Liver (tissue), 9 donors: ENCODE data around the gene RGS10. TPM values are rescaled to one million over a fixed set of nuclear protein-coding genes. Genes with fewer than 3 reads are reported as not detected.
"Not testable (repeated sequence)": the region's sequence is repeated elsewhere in the genome, so short reads cannot be mapped to it uniquely, and the experiment has no call there.

Experiments
- DNase-seq: peaks from one replicate; pipeline ENCODE4 v3.0.0-alpha.2; 2017; ENCODE audit warnings: low spot score
- H3K27ac ChIP-seq, 2 donors: one replicate each; pipeline ENCODE4 v1.7.0; 2013; ENCODE audit warnings: inconsistent platforms in 2 of 2, low read length in 2 of 2, control low read depth in 1 of 2, low read depth in 1 of 2, mild to moderate bottlenecking in 1 of 2
- H3K27me3 ChIP-seq, 4 donors: one replicate each; pipeline versions ENCODE4 v1.6.1 to v1.7.0; 2013; ENCODE audit warnings: low read length in 3 of 4, inconsistent platforms in 1 of 4, mild to moderate bottlenecking in 1 of 4, moderate library complexity in 1 of 4; ENCODE audit not compliant: control insufficient read depth in 4 of 4, insufficient read depth in 4 of 4
- H3K36me3 ChIP-seq, 4 donors: one replicate each; pipeline versions ENCODE4 v1.6.1 to v1.7.0; 2013; ENCODE audit warnings: low read length in 3 of 4, mild to moderate bottlenecking in 3 of 4, low read depth in 1 of 4, moderate library complexity in 1 of 4; ENCODE audit not compliant: control insufficient read depth in 4 of 4, insufficient read depth in 3 of 4
- H3K4me1 ChIP-seq, 4 donors: one replicate each; pipeline versions ENCODE4 v1.6.1 to v1.7.0; 2013; ENCODE audit warnings: low read length in 3 of 4, mild to moderate bottlenecking in 3 of 4, moderate library complexity in 1 of 4; ENCODE audit not compliant: control insufficient read depth in 4 of 4, insufficient read depth in 4 of 4
- H3K4me3 ChIP-seq, 3 donors: one replicate each; pipeline versions ENCODE4 v1.6.1 to v1.7.0; 2013; ENCODE audit warnings: low read length in 3 of 3, control low read depth in 1 of 3, low read depth in 1 of 3, mild to moderate bottlenecking in 1 of 3
- H3K9ac ChIP-seq, 2 donors: one replicate each; pipeline ENCODE4 v1.7.0; 2013; ENCODE audit warnings: low read length in 2 of 2, mild to moderate bottlenecking in 2 of 2, moderate library complexity in 2 of 2, control low read depth in 1 of 2, low read depth in 1 of 2
- H3K9me3 ChIP-seq, 4 donors: one replicate each; pipeline versions ENCODE4 v1.6.1 to v1.7.0; 2013; ENCODE audit warnings: low read length in 3 of 4; ENCODE audit not compliant: control insufficient read depth in 4 of 4
- ATF3 ChIP-seq: IDR thresholded peaks from 2 replicates; pipeline ENCODE4 v1.6.1; 2016; ENCODE audit warnings: antibody characterized with exemption
- CTCF ChIP-seq: fragments of 150-350 bp; IDR thresholded peaks from 2 replicates; pipeline ENCODE4 v1.5.1; 2017; ENCODE audit warnings: improper control_type of control experiment, low read depth, low read length; ENCODE audit not compliant: missing input control
- EGR1 ChIP-seq, 2 donors: IDR thresholded peaks; 2 replicates each; pipeline ENCODE4 v1.6.1; 2016 to 2018; ENCODE audit warnings: antibody characterized with exemption in 2 of 2, low read depth in 2 of 2
- FOXA1 ChIP-seq: IDR thresholded peaks from 2 replicates; pipeline ENCODE4 v1.6.1; 2016; ENCODE audit warnings: antibody characterized with exemption
- FOXA2 ChIP-seq: IDR thresholded peaks from 2 replicates; pipeline ENCODE4 v1.6.1; 2016; ENCODE audit warnings: antibody characterized with exemption
- GABPA ChIP-seq, 2 donors: IDR thresholded peaks in 1 of 2; conservative IDR thresholded peaks in 1 of 2; 2 replicates each; pipeline ENCODE4 v1.6.1; 2016; ENCODE audit warnings: antibody characterized with exemption in 2 of 2, mild to moderate bottlenecking in 1 of 2, moderate library complexity in 1 of 2
- HNF4A ChIP-seq, 2 donors: conservative IDR thresholded peaks; 2 replicates each; pipeline ENCODE4 v1.6.1; 2016; ENCODE audit warnings: antibody characterized with exemption in 2 of 2, mild to moderate bottlenecking in 2 of 2
- JUND ChIP-seq, 2 donors: IDR thresholded peaks; 2 replicates each; pipeline ENCODE4 v1.6.1; 2016; ENCODE audit warnings: antibody characterized with exemption in 2 of 2
- MAX ChIP-seq: IDR thresholded peaks from 2 replicates; pipeline ENCODE4 v1.6.1; 2016; ENCODE audit warnings: antibody characterized with exemption
- NR2F2 ChIP-seq: IDR thresholded peaks from 2 replicates; pipeline ENCODE4 v1.6.1; 2016; ENCODE audit warnings: antibody characterized with exemption
- RAD21 ChIP-seq, 2 donors: IDR thresholded peaks; 2 replicates each; pipeline ENCODE4 v1.6.1; 2016; ENCODE audit warnings: antibody characterized with exemption in 2 of 2, mild to moderate bottlenecking in 2 of 2
- REST ChIP-seq: IDR thresholded peaks from 2 replicates; pipeline ENCODE4 v1.6.1; 2016; ENCODE audit warnings: antibody characterized with exemption, mild to moderate bottlenecking
- RXRA ChIP-seq, 2 donors: IDR thresholded peaks; 2 replicates each; pipeline ENCODE4 v1.6.1; 2017 to 2018; ENCODE audit warnings: antibody characterized with exemption in 2 of 2, mild to moderate bottlenecking in 1 of 2
- SP1 ChIP-seq: IDR thresholded peaks from 2 replicates; pipeline ENCODE4 v1.6.1; 2018; ENCODE audit warnings: antibody characterized with exemption, mild to moderate bottlenecking
- YY1 ChIP-seq: IDR thresholded peaks from 2 replicates; pipeline ENCODE4 v1.6.1; 2016; ENCODE audit warnings: antibody characterized with exemption, mild to moderate bottlenecking
- ZBTB33 ChIP-seq: IDR thresholded peaks from 2 replicates; pipeline ENCODE4 v1.6.1; 2016; ENCODE audit warnings: antibody characterized with exemption
- WGBS: extraction: QIAGEN DNeasy Blood & Tissue Kit; methylation state at CpG from one replicate; pipeline ENCODE4 v1.1.7; 2013; 5-methylcytosine and 5-hydroxymethylcytosine counted together
- polyA plus RNA-seq, 2 donors: library from polyadenylated mRNA; stranded (reverse) in 1 of 2; unstranded in 1 of 2; fragments of 200-250 nt in 1 of 2; fragments of >200 nt in 1 of 2; fragmentation: Nextera tagmentation in 1 of 2; extraction: Ambion mirVana in 1 of 2; gene quantifications; one replicate each; pipeline versions ENCODE4 v1.2.1 to v1.2.3, GENCODE V29; 2013 to 2015
- total RNA-seq, 2 donors: library from RNA; depleted of rRNA; stranded (reverse); fragments of >200 nt; gene quantifications; one replicate each; pipeline ENCODE4 v1.2.3, GENCODE V29; 2014
- donor health status: healthy.
- donor health status: healthy.
- donor health status: healthy.
- donor health status: healthy.
- donor health status: healthy.

RGS10 gene
- total and polyA plus RNA-seq, 4 donors = 1.8 to 51.9 (median 2.2) TPM

- TF ChIP-seq ATF3 (no peak), EGR1 (IDR thresholded peaks at IDR 0.05; ENCODE audit: low read depth in 2 of 2) (no peak), ZBTB33 (no peak), NR2F2 (no peak), FOXA1 (no peak), RXRA (IDR thresholded peaks at IDR 0.05) (no peak), JUND (IDR thresholded peaks at IDR 0.05) (no peak), HNF4A (conservative IDR thresholded peaks at IDR 0.05) (no peak), SP1 (no peak), FOXA2 (no peak)
Measured at GRCh38 chr10:119533473-119533872, 9.0 kb downstream of the RGS10 start (continued).

GRCh38 chr10:119532791-119533190 is 9.7 kb downstream of the RGS10 start:
- H3K27ac ChIP-seq, H3K4me3 ChIP-seq, H3K9me3 ChIP-seq, DNase-seq, H3K27me3 ChIP-seq, H3K9ac ChIP-seq, H3K36me3 ChIP-seq, H3K4me1 ChIP-seq: not testable (repeated sequence)
- 91% methylated on average over 8 of the region's 8 CpGs for WGBS

- not testable (repeated sequence) for DNase-seq, H3K4me1 ChIP-seq, H3K9me3 ChIP-seq, H3K27ac ChIP-seq, H3K4me3 ChIP-seq, H3K36me3 ChIP-seq, H3K27me3 ChIP-seq, H3K9ac ChIP-seq
- 92% methylated on average over 8 of the region's 8 CpGs for WGBS
Measured at GRCh38 chr10:119532251-119532650, 10.3 kb downstream of the RGS10 start.

GRCh38 chr10:119531067-119531466 is 11.5 kb downstream of the RGS10 start:
- no peak for DNase-seq
- no peak overlapping the region for H3K27ac ChIP-seq
- no peaks in the 10 kb centered on the region for H3K4me1 ChIP-seq
- H3K36me3 ChIP-seq = peaks cover 0 to 2% (median 0%) of the 10 kb centered on the region in 4 donors
- no peak overlapping the region for H3K9ac ChIP-seq
- no peaks in the 10 kb centered on the region for H3K27me3 ChIP-seq
- 63% methylated on average over 1 of the region's 1 CpG for WGBS
- no peaks in the 10 kb centered on the region for H3K9me3 ChIP-seq
- H3K4me3 ChIP-seq = no peak overlapping the region
- TF ChIP-seq HNF4A (conservative IDR thresholded peaks at IDR 0.05) (no peak), MAX (no peak), GABPA (IDR thresholded peaks at IDR 0.05 in 1 of 2, conservative IDR thresholded peaks at IDR 0.05 in 1 of 2) (no peak), SP1 (no peak), ATF3 (no peak), NR2F2 (no peak), FOXA2 (no peak), RAD21 (IDR thresholded peaks at IDR 0.05) (no peak), YY1 (no peak), RXRA (IDR thresholded peaks at IDR 0.05) (no peak), REST (no peak), ZBTB33 (no peak), CTCF (no peak), FOXA1 (no peak)
